SK-N-SH (cell line): ENCODE data around the gene TRIOBP. TPM values are rescaled to one million over a fixed set of nuclear protein-coding genes. Genes with fewer than 3 reads are reported as not detected.

Source experiments
- CTCF ChIA-PET: fragments of 300-600, 350-600 bp; formaldehyde crosslinking; extraction: SDS; loops from one replicate; lab custom pipeline; 2021; lab: Yijun Ruan, JAX
- POLR2A ChIA-PET: fragments of 350-600 bp; sonication (Branson Sonifier 250); formaldehyde crosslinking; extraction: SDS; loops from one replicate; lab custom pipeline; 2020; ENCODE audit warnings: antibody characterized with exemption, inconsistent platforms; lab: Yijun Ruan, JAX
- DNase-seq: peaks from one replicate; pipeline ENCODE4 v3.0.0; 2012
- H2AFZ ChIP-seq: fragments of 200-600 bp; sonication (generic); 2 replicates; pipeline ENCODE4 v1.8.1; 2016; ENCODE audit warnings: antibody characterized with exemption, mild to moderate bottlenecking, low read depth
- H3F3A ChIP-seq: fragments of 200-600 bp; sonication (generic); replicated peaks from 2 replicates; pipeline ENCODE3; 2016; ENCODE audit warnings: antibody characterized with exemption, mild to moderate bottlenecking; ENCODE audit not compliant: insufficient read depth
- H3K27ac ChIP-seq, 2 experiments: fragments of 200-500 bp in 1 of 2; fragments of 200-600 bp in 1 of 2; sonication (Bioruptor generic) in 1 of 2; sonication (generic), shearing (Covaris generic) in 1 of 2; 2 replicates each; pipeline versions ENCODE4 v1.5.1 to v1.6.1; 2014 to 2016; ENCODE audit warnings: low read depth in 2 of 2, inconsistent platforms in 1 of 2, low read length in 1 of 2, mild to moderate bottlenecking in 1 of 2, mixed read lengths in 1 of 2
- H3K27me3 ChIP-seq: fragments of 200-600 bp; sonication (generic), shearing (Covaris generic); 2 replicates; pipeline ENCODE4 v1.6.1; 2016; ENCODE audit warnings: mixed run types; ENCODE audit not compliant: insufficient read depth
- H3K36me3 ChIP-seq, 2 experiments: fragments of 200-500 bp in 1 of 2; fragments of 200-600 bp in 1 of 2; sonication (Bioruptor generic) in 1 of 2; sonication (generic) in 1 of 2; replicated peaks in 1 of 2; 2 replicates each; pipeline versions ENCODE3 to v1.5.1; 2014 to 2016; ENCODE audit warnings: low read length in 1 of 2, mild to moderate bottlenecking in 1 of 2; ENCODE audit not compliant: insufficient read depth in 2 of 2, control insufficient read depth in 1 of 2
- H3K4me1 ChIP-seq, 2 experiments: fragments of 200-500 bp in 1 of 2; fragments of 200-600 bp in 1 of 2; sonication (Bioruptor generic) in 1 of 2; sonication (generic), shearing (Covaris generic) in 1 of 2; 2 replicates each; pipeline versions ENCODE4 v1.5.1 to v1.6.1; 2014 to 2016; ENCODE audit warnings: low read depth in 1 of 2, low read length in 1 of 2, mixed run types in 1 of 2; ENCODE audit not compliant: insufficient read depth in 2 of 2, control insufficient read depth in 1 of 2
- H3K4me2 ChIP-seq: fragments of 200-600 bp; sonication (generic), shearing (Covaris generic); 2 replicates; pipeline ENCODE4 v1.6.1; 2017; ENCODE audit warnings: mixed run types
- H3K4me3 ChIP-seq, 2 experiments: fragments of 200-500 bp in 1 of 2; fragments of 200-600 bp in 1 of 2; sonication (Bioruptor generic) in 1 of 2; sonication (generic), shearing (Covaris generic) in 1 of 2; 2 replicates each; pipeline versions ENCODE4 v1.5.1 to v1.8.1; 2014 to 2016; ENCODE audit warnings: low read depth in 2 of 2, inconsistent platforms in 1 of 2, low read length in 1 of 2, mild to moderate bottlenecking in 1 of 2, mixed read lengths in 1 of 2, moderate library complexity in 1 of 2
- H3K79me2 ChIP-seq: fragments of 200-600 bp; sonication (generic); 2 replicates; pipeline ENCODE4 v1.8.1; 2017; ENCODE audit warnings: mild to moderate bottlenecking; ENCODE audit not compliant: insufficient read depth
- H3K9ac ChIP-seq: fragments of 200-600 bp; sonication (generic); 2 replicates; pipeline ENCODE4 v1.6.1; 2017; ENCODE audit warnings: mixed run types
- H3K9me2 ChIP-seq: fragments of 200-600 bp; sonication (generic); 2 replicates; pipeline ENCODE4 v1.6.1; 2017; ENCODE audit warnings: mixed run types
- H3K9me3 ChIP-seq: fragments of 200-600 bp; sonication (generic); 2 replicates; pipeline ENCODE4 v1.6.1; 2017; ENCODE audit warnings: mixed run types, mild to moderate bottlenecking, moderate library complexity
- H4K20me1 ChIP-seq: fragments of 200-600 bp; sonication (generic); 2 replicates; pipeline ENCODE4 v1.6.1; 2017; ENCODE audit warnings: mild to moderate bottlenecking, mixed run types; ENCODE audit not compliant: insufficient read depth
- ELF1 ChIP-seq: IDR thresholded peaks from 2 replicates; pipeline ENCODE4 v1.4.0; 2012
- EP300 ChIP-seq, 2 experiments: IDR thresholded peaks; 2 replicates each; pipeline versions ENCODE4 v1.4.0 to v1.6.1; 2012; ENCODE audit warnings: borderline replicate concordance in 1 of 2, low read depth in 1 of 2, low read length in 1 of 2
- EZH2phosphoT487 ChIP-seq: fragments of 200-600 bp; sonication (generic); IDR thresholded peaks from 2 replicates; pipeline ENCODE4 v1.6.1; 2017; ENCODE audit warnings: low read depth, mixed run types, mild to moderate bottlenecking, antibody characterized with exemption, moderate library complexity, borderline replicate concordance
- IRF3 ChIP-seq: fragments of 150-350 bp; IDR thresholded peaks from 2 replicates; pipeline ENCODE4 v1.6.1; 2016; ENCODE audit warnings: mild to moderate bottlenecking, low read depth, low read length
- NFIC ChIP-seq: IDR thresholded peaks from 2 replicates; pipeline ENCODE4 v1.4.0; 2012; ENCODE audit warnings: borderline replicate concordance
- RAD21 ChIP-seq: IDR thresholded peaks from 2 replicates; pipeline ENCODE4 v1.6.1; 2012; ENCODE audit warnings: mild to moderate bottlenecking, low read length
- RCOR1 ChIP-seq: fragments of 150-350 bp; IDR thresholded peaks from 2 replicates; pipeline ENCODE4 v1.6.1; 2017; ENCODE audit warnings: antibody characterized with exemption, low read length
- RFX5 ChIP-seq: IDR thresholded peaks from 2 replicates; pipeline ENCODE4 v1.6.1; 2012; ENCODE audit warnings: mild to moderate bottlenecking, improper control_type of control experiment, low read length
- RXRA ChIP-seq: IDR thresholded peaks from 2 replicates; pipeline ENCODE4 v1.4.0; 2012; ENCODE audit warnings: low read depth, mild to moderate bottlenecking, borderline replicate concordance
- SIN3A ChIP-seq: IDR thresholded peaks from 2 replicates; pipeline ENCODE4 v1.6.1; 2012; ENCODE audit warnings: low read depth, mild to moderate bottlenecking, low read length, moderate library complexity, borderline replicate concordance
- SMC3 ChIP-seq: IDR thresholded peaks from 2 replicates; pipeline ENCODE4 v1.6.1; 2012; ENCODE audit warnings: low read depth, low read length, improper control_type of control experiment
- TAF1 ChIP-seq: IDR thresholded peaks from 2 replicates; pipeline ENCODE4 v1.6.1; 2012; ENCODE audit warnings: low read depth, mild to moderate bottlenecking, low read length, moderate library complexity, borderline replicate concordance
- WGBS: methylation state at CpG from one replicate; pipeline ENCODE4 v1.1.6; 2017; ENCODE audit warnings: low lambda C conversion rate; 5-methylcytosine and 5-hydroxymethylcytosine counted together
- polyA plus RNA-seq, 3 experiments: library from polyadenylated mRNA; depleted of rRNA; stranded (reverse); fragments of >200 nt; gene quantifications; 2 replicates each; pipeline ENCODE4 v1.2.3, GENCODE V29; 2012
- TF ChIP-seq, protein P1 (sequence below): fragments of 200-600 bp; sonication (generic); IDR thresholded peaks from 2 replicates; pipeline ENCODE4 v1.6.1; 2017; ENCODE audit warnings: antibody characterized with exemption, mild to moderate bottlenecking, moderate library complexity

TRIOBP gene
- polyA plus RNA-seq, 1 of the 3 experiments (the other 2 are of a cell fraction), result 43.6 TPM

- WGBS, result 87% methylated on average over 10 of the region's 10 CpGs
- peaks cover 27 to 57% of the 10 kb centered on the region in 2 experiments for H3K36me3 ChIP-seq
- ChIA-PET POLR2A (no interaction called here), CTCF (interaction anchor here (1.4 kb wide), 1 partner anchor 18 kb away, joined by 3 read pairs; no protein-coding TSS in a partner anchor)
- H3K9ac ChIP-seq, result no peak overlapping the region
- no peak for DNase-seq
- no peaks in the 10 kb centered on the region for H3K9me3 ChIP-seq
- H3K27ac ChIP-seq, result no peak overlapping the region
- 0 out of 2 replicates have a peak, but pooled peaks cover 4% of the 10 kb centered on the region for H4K20me1 ChIP-seq
- peaks cover 19% of the 10 kb centered on the region; the same call in 1 of the 2 replicates for H3K79me2 ChIP-seq
- no peaks in the 10 kb centered on the region for H3K9me2 ChIP-seq
- peaks cover 6% of the 10 kb centered on the region for H3F3A ChIP-seq
- peaks cover 2 to 3% of the 10 kb centered on the region in 2 experiments; a peak in 2 of 4 replicates for H3K4me1 ChIP-seq
- H2AFZ ChIP-seq, result no peak overlapping the region
- no peak overlapping the region for H3K4me2 ChIP-seq
- no peaks in the 10 kb centered on the region for H3K27me3 ChIP-seq
- TF ChIP-seq ELF1, result no peak
- TF ChIP-seq EZH2phosphoT487, result no peak
- TF ChIP-seq RXRA, result no peak
- no peak overlapping the region for H3K4me3 ChIP-seq
Observed at GRCh38 chr22:37758694-37759093, 61.8 kb downstream of the TRIOBP start.

DNA sequence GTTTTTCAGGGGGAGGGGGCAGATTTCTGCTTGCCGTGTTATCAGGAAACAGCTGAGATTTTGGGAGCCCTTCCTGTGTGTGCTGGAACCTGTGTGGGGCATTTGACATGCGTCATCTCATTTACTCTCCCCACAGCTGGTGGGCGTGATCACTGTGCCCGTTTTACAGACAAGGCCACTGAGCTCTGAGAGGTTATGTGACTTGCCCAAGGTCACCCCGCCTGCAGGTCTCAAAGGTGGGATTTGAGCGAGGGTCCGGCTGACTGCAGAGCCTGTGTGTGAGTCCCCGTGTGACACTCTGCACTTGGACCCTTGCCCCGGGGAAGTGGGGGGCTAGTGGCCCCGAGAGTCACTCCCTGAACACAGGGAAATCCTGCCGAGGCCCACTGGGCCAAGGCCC is 62.4 kb downstream of the TRIOBP start:
- H3K27me3 ChIP-seq, result no peaks in the 10 kb centered on the region
- TF ChIP-seq NFIC (no peak), TAF1 (no peak), SMC3 (no peak), IRF3 (no peak), EP300 (IDR thresholded peaks at IDR 0.05; ENCODE audit: borderline replicate concordance in 1 of 2, low read depth in 1 of 2, low read length in 1 of 2) (no peak), RAD21 (no peak), RFX5 (no peak), RCOR1 (no peak), ELF1 (no peak), SIN3A (no peak)
- TF ChIP-seq, protein P1, sequence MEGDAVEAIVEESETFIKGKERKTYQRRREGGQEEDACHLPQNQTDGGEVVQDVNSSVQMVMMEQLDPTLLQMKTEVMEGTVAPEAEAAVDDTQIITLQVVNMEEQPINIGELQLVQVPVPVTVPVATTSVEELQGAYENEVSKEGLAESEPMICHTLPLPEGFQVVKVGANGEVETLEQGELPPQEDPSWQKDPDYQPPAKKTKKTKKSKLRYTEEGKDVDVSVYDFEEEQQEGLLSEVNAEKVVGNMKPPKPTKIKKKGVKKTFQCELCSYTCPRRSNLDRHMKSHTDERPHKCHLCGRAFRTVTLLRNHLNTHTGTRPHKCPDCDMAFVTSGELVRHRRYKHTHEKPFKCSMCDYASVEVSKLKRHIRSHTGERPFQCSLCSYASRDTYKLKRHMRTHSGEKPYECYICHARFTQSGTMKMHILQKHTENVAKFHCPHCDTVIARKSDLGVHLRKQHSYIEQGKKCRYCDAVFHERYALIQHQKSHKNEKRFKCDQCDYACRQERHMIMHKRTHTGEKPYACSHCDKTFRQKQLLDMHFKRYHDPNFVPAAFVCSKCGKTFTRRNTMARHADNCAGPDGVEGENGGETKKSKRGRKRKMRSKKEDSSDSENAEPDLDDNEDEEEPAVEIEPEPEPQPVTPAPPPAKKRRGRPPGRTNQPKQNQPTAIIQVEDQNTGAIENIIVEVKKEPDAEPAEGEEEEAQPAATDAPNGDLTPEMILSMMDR, result no peak
- H3K27ac ChIP-seq, result no peak overlapping the region
- 0 out of 2 replicates have a peak, but pooled peaks cover 4% of the 10 kb centered on the region for H4K20me1 ChIP-seq
- H3K9ac ChIP-seq, result no peak overlapping the region
- no peaks in the 10 kb centered on the region; a peak in 1 of 4 replicates for H3K4me1 ChIP-seq
- H2AFZ ChIP-seq, result no peak overlapping the region
- no peak overlapping the region for H3K4me2 ChIP-seq
- CTCF ChIA-PET, result interaction anchor here (1.4 kb wide), 1 partner anchor 19 kb away, joined by 3 read pairs; no protein-coding TSS in a partner anchor
- no peak overlapping the region for H3K4me3 ChIP-seq
- H3F3A ChIP-seq, result peaks cover 6% of the 10 kb centered on the region
- peaks cover 15% of the 10 kb centered on the region; the same call in 1 of the 2 replicates for H3K79me2 ChIP-seq
- no peaks in the 10 kb centered on the region for H3K9me3 ChIP-seq
- DNase-seq, result no peak
- H3K9me2 ChIP-seq, result no peaks in the 10 kb centered on the region
- 100% methylated on average over 2 of the region's 11 CpGs for WGBS
- POLR2A ChIA-PET, result no interaction called here
- H3K36me3 ChIP-seq, result peaks cover 27 to 61% of the 10 kb centered on the region in 2 experiments
